ENCODE measurements around the gene FBXO42. TPM values are rescaled to one million over a fixed set of nuclear protein-coding genes. Genes with fewer than 3 reads are reported as not detected.

FBXO42 gene
- polyA plus RNA-seq, 1 experiment: 15.1 TPM

GRCh38 chr1:16242556-16243214 is 109.6 kb downstream of the FBXO42 start:
- Histone ChIP-seq H3K4me3 (ENCODE audit: low read depth, low read length) (no peak overlapping the region), H3K27ac (ENCODE audit: low read depth, low read length) (no peak overlapping the region), H3K27me3 (ENCODE audit: control insufficient read depth, insufficient read depth, low read length) (no peaks in the 10 kb centered on the region), H3K9me3 (ENCODE audit: control insufficient read depth, insufficient read depth, low read length) (no peaks in the 10 kb centered on the region)
- ChIA-PET POLR2A (interaction anchor here (0.6 kb wide), 1 partner anchor 218 kb away, joined by 6 read pairs; no protein-coding TSS in a partner anchor), CTCF (interaction anchor here (0.5 to 3.6 kb wide), 3 partner anchors 88 to 161 kb away, joined by 5 to 19 read pairs (median 6); no protein-coding TSS in a partner anchor)
- TF ChIP-seq CTCF (IDR thresholded peaks at IDR 0.05; ENCODE audit: low read depth, low read length): no peak
- DNase-seq (ENCODE audit: low read depth, low spot score): no peak

DNA sequence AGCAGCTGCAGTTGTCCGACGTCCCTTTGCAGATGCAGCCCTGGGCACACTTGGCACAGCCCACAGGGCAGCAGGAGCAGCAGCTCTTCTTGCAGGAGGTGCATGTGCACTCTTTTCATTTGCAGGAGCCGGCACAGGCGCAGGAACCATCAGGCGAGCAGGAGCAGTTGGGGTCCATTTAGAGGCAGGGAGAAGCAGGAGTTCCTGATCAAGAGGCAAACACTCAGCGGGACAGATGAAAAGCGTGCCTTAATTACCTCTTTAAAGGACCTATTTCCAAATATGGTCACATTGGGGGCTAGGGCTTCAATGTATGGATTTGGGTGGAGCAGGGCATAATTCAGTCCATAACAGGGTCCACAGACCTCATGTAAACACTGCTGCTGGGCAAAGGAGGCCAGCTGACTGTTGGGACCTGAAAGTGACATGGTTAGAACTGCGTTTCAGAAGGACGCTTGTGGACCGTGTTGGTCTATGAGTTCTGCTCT is 111.0 kb downstream of the FBXO42 start:
- ChIA-PET POLR2A (no interaction called here), CTCF (interaction anchor here (3.6 kb wide), 1 partner anchor 159 kb away, joined by 19 read pairs; no protein-coding TSS in a partner anchor)
- TF ChIP-seq CTCF (IDR thresholded peaks at IDR 0.05; ENCODE audit: low read depth, low read length): no peak
- Histone ChIP-seq H3K4me3 (ENCODE audit: low read depth, low read length) (no peak overlapping the region), H3K9me3 (ENCODE audit: control insufficient read depth, insufficient read depth, low read length) (no peaks in the 10 kb centered on the region), H3K27ac (ENCODE audit: low read depth, low read length) (no peak overlapping the region), H3K27me3 (ENCODE audit: control insufficient read depth, insufficient read depth, low read length) (no peaks in the 10 kb centered on the region)
- no peak for DNase-seq (ENCODE audit: low read depth, low spot score)

GRCh38 chr1:16239972-16240491 is 112.2 kb downstream of the FBXO42 start:
- no peak overlapping the region for H3K27ac ChIP-seq (ENCODE audit: low read depth, low read length)
- no peaks in the 10 kb centered on the region for H3K27me3 ChIP-seq (ENCODE audit: control insufficient read depth, insufficient read depth, low read length)
- DNase-seq (ENCODE audit: low read depth, low spot score): no peak
- no peaks in the 10 kb centered on the region for H3K9me3 ChIP-seq (ENCODE audit: control insufficient read depth, insufficient read depth, low read length)
- H3K4me3 ChIP-seq (ENCODE audit: low read depth, low read length): no peak overlapping the region
- TF ChIP-seq CTCF (IDR thresholded peaks at IDR 0.05; ENCODE audit: low read depth, low read length): no peak
- POLR2A ChIA-PET: interaction anchor here (1.6 kb wide), 1 partner anchor 33 kb away, joined by 5 read pairs; no protein-coding TSS in a partner anchor
- CTCF ChIA-PET: no interaction called here

DNA sequence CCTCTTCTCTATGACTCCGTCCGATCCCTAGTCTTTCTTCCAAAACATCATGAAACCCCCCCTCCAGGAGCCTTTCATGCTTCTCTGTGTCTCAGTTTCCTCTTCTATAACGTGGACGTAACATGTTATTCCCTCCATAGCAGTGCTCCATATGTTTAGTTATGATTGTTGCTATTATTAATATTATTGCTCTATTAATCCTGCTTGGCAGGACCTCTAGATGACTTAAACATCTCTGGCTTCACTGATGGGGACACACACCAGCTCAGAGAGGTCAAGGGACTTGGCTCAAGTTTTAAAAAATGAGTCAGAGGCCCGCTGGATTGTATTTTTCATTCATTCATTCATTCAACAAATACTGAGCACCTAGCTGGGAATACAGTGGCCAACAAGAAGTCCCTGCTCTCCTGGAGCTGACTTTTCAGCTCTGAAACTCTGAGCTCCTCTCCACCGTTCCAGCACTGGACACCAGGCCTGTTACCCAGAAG is 114.9 kb downstream of the FBXO42 start:
- no peaks in the 10 kb centered on the region for H3K27me3 ChIP-seq (ENCODE audit: control insufficient read depth, insufficient read depth, low read length)
- no peak for DNase-seq (ENCODE audit: low read depth, low spot score)
- CTCF ChIA-PET: interaction anchor here (0.9 to 2.2 kb wide), 5 partner anchors 15 to 159 kb away, joined by 3 to 10 read pairs (median 6); partner anchors contain the start of gene FBXO42
- 0 out of 2 replicates have a peak, but pooled peaks have one; percentile 1 for TF ChIP-seq CTCF (IDR thresholded peaks at IDR 0.05; ENCODE audit: low read depth, low read length)
- peaks cover 6% of the 10 kb centered on the region; the same call in 1 of the 2 replicates for H3K9me3 ChIP-seq (ENCODE audit: control insufficient read depth, insufficient read depth, low read length)
- POLR2A ChIA-PET: no interaction called here
- peak overlapping the region; percentile 78 for H3K27ac ChIP-seq (ENCODE audit: low read depth, low read length)
- H3K4me3 ChIP-seq (ENCODE audit: low read depth, low read length): peak overlapping the region; percentile 77

Measured in AG04450 (cell line).